H9 (cell line): ENCODE data around the gene SLC26A6. TPM values are rescaled to one million over a fixed set of nuclear protein-coding genes. Genes with fewer than 3 reads are reported as not detected.

Source experiments
- DNase-seq: peaks from one replicate; pipeline ENCODE4 v3.0.0-alpha.2; 2017
- H2AFZ ChIP-seq: one replicate; pipeline ENCODE4 v1.6.1; 2013; ENCODE audit warnings: mild to moderate bottlenecking, low read length, control low read depth, moderate library complexity
- H2AK5ac ChIP-seq: 2 replicates; pipeline ENCODE4 v1.6.1; 2013; ENCODE audit warnings: low read length, control low read depth, mixed read lengths; ENCODE audit not compliant: insufficient read length
- H2BK120ac ChIP-seq: one replicate; pipeline ENCODE4 v1.6.1; 2013; ENCODE audit warnings: low read depth, mild to moderate bottlenecking, low read length, control low read depth, inconsistent platforms; ENCODE audit not compliant: poor library complexity, severe bottlenecking
- H2BK12ac ChIP-seq: 2 replicates; pipeline ENCODE4 v1.6.1; 2013; ENCODE audit warnings: low read length, control low read depth, mixed read lengths, low read depth; ENCODE audit not compliant: insufficient read length
- H2BK15ac ChIP-seq: 2 replicates; pipeline ENCODE4 v1.6.1; 2013; ENCODE audit warnings: low read depth, low read length, control low read depth
- H2BK20ac ChIP-seq: one replicate; pipeline ENCODE4 v1.6.1; 2013; ENCODE audit warnings: low read depth, mild to moderate bottlenecking, low read length, control low read depth, inconsistent platforms; ENCODE audit not compliant: poor library complexity, severe bottlenecking
- H2BK5ac ChIP-seq: 2 replicates; pipeline ENCODE4 v1.6.1; 2013; ENCODE audit warnings: low read length, control low read depth, mixed read lengths; ENCODE audit not compliant: insufficient read length
- H3K14ac ChIP-seq: 2 replicates; pipeline ENCODE4 v1.6.1; 2013; ENCODE audit warnings: low read length, control low read depth; ENCODE audit not compliant: insufficient read depth
- H3K18ac ChIP-seq: 2 replicates; pipeline ENCODE4 v1.6.1; 2013; ENCODE audit warnings: low read depth, mild to moderate bottlenecking, mixed read lengths, low read length, control low read depth; ENCODE audit not compliant: insufficient read length
- H3K23ac ChIP-seq: 2 replicates; pipeline ENCODE4 v1.6.1; 2013; ENCODE audit warnings: low read length, control low read depth, mixed read lengths, low read depth; ENCODE audit not compliant: insufficient read length
- H3K23me2 ChIP-seq: 2 replicates; pipeline ENCODE4 v1.6.1; 2013; ENCODE audit warnings: low read depth, mild to moderate bottlenecking, mixed read lengths, low read length, control low read depth; ENCODE audit not compliant: insufficient read length, poor library complexity, severe bottlenecking
- H3K27ac ChIP-seq: 2 replicates; pipeline ENCODE4 v1.5.1; 2013; ENCODE audit warnings: low read length, control low read depth, mixed read lengths, low read depth; ENCODE audit not compliant: insufficient read length
- H3K27me3 ChIP-seq: 2 replicates; pipeline ENCODE4 v1.6.1; 2013; ENCODE audit warnings: low read length, control low read depth, inconsistent platforms; ENCODE audit not compliant: insufficient read depth
- H3K4ac ChIP-seq: 2 replicates; pipeline ENCODE4 v1.6.1; 2013; ENCODE audit warnings: low read depth, mild to moderate bottlenecking, control low read depth, inconsistent platforms, low read length, moderate library complexity
- H3K4me1 ChIP-seq: 2 replicates; pipeline ENCODE4 v1.6.1; 2013; ENCODE audit warnings: low read length, control low read depth, inconsistent platforms; ENCODE audit not compliant: insufficient read depth
- H3K4me2 ChIP-seq: 2 replicates; pipeline ENCODE4 v1.6.1; 2013; ENCODE audit warnings: low read length, control low read depth, mixed read lengths; ENCODE audit not compliant: insufficient read length, insufficient read depth
- H3K56ac ChIP-seq: 2 replicates; pipeline ENCODE4 v1.6.1; 2013; ENCODE audit warnings: low read depth, mild to moderate bottlenecking, mixed read lengths, low read length, control low read depth; ENCODE audit not compliant: insufficient read length
- H3K79me1 ChIP-seq: 2 replicates; pipeline ENCODE4 v1.6.1; 2013; ENCODE audit warnings: low read depth, mild to moderate bottlenecking, moderate library complexity, low read length, control low read depth, inconsistent platforms; ENCODE audit not compliant: insufficient read depth, poor library complexity, severe bottlenecking
- H3K79me2 ChIP-seq: 2 replicates; pipeline ENCODE4 v1.6.1; 2013; ENCODE audit warnings: low read length, control low read depth, inconsistent platforms; ENCODE audit not compliant: insufficient read depth
- H3K9ac ChIP-seq: 2 replicates; pipeline ENCODE4 v1.6.1; 2013; ENCODE audit warnings: low read length, control low read depth, mixed read lengths; ENCODE audit not compliant: insufficient read length; ENCODE audit errors: extremely low read depth
- H3K9me3 ChIP-seq: one replicate; pipeline ENCODE4 v1.6.1; 2013; ENCODE audit warnings: low read depth, low read length, inconsistent platforms; ENCODE audit not compliant: control insufficient read depth
- H3T11ph ChIP-seq: one replicate; pipeline ENCODE4 v1.6.1; 2013; ENCODE audit warnings: mild to moderate bottlenecking, low read length, control low read depth, inconsistent platforms
- H4K20me1 ChIP-seq: one replicate; pipeline ENCODE4 v1.6.1; 2013; ENCODE audit not compliant: control insufficient read depth, insufficient read length, insufficient read depth
- H4K5ac ChIP-seq: 2 replicates; pipeline ENCODE4 v1.6.1; 2013; ENCODE audit warnings: low read depth, mild to moderate bottlenecking, mixed read lengths, low read length, control low read depth; ENCODE audit not compliant: insufficient read length
- H4K8ac ChIP-seq: replicated peaks from 2 replicates; pipeline ENCODE4 v1.6.1; 2013; ENCODE audit warnings: low read length, control low read depth, mixed read lengths, low read depth; ENCODE audit not compliant: insufficient read length
- H4K91ac ChIP-seq: 2 replicates; pipeline ENCODE4 v1.6.1; 2013; ENCODE audit warnings: low read depth, mild to moderate bottlenecking, moderate library complexity, mixed read lengths, low read length, control low read depth; ENCODE audit not compliant: insufficient read length
- H3K27ac Mint-ChIP-seq, 3 experiments: 2 replicates in 2 of 3; 3 replicates in 1 of 3; pipeline ENCODE4 v1.8.0; 2020 to 2021; ENCODE audit warnings: mixed read lengths in 3 of 3, mild to moderate bottlenecking in 1 of 3, moderate library complexity in 1 of 3
- H3K27me3 Mint-ChIP-seq: 2 replicates; pipeline ENCODE4 v1.8.0; 2021; ENCODE audit warnings: low read depth, mild to moderate bottlenecking, moderate library complexity, mixed read lengths
- H3K36me3 Mint-ChIP-seq, 3 experiments: 2 replicates in 2 of 3; 3 replicates in 1 of 3; pipeline ENCODE4 v1.8.0; 2020 to 2021; ENCODE audit warnings: low read depth in 3 of 3, mixed read lengths in 3 of 3; ENCODE audit not compliant: insufficient read depth in 1 of 3
- H3K4me1 Mint-ChIP-seq, 2 experiments: 2 replicates each; pipeline ENCODE4 v1.8.0; 2020; ENCODE audit warnings: mixed read lengths in 2 of 2
- H3K4me3 Mint-ChIP-seq, 2 experiments: 2 replicates in 1 of 2; 3 replicates in 1 of 2; pipeline ENCODE4 v1.8.0; 2020 to 2021; ENCODE audit warnings: mild to moderate bottlenecking in 2 of 2, mixed read lengths in 2 of 2, moderate library complexity in 1 of 2
- H3K9me3 Mint-ChIP-seq, 2 experiments: 2 replicates in 1 of 2; 3 replicates in 1 of 2; pipeline ENCODE4 v1.8.0; 2020; ENCODE audit warnings: mild to moderate bottlenecking in 2 of 2, mixed read lengths in 2 of 2, moderate library complexity in 1 of 2
- WGBS: extraction: QIAGEN DNeasy Blood & Tissue Kit; methylation state at CpG from one replicate; pipeline ENCODE4 v1.1.7; 2013; ENCODE audit warnings: missing lambda C conversion rate, low lambda C conversion rate, mixed read lengths; ENCODE audit not compliant: insufficient read length; ENCODE audit errors: extremely low coverage; 5-methylcytosine and 5-hydroxymethylcytosine counted together
- total RNA-seq: library from RNA; stranded (reverse); gene quantifications from 2 replicates; pipeline ENCODE4 v1.2.1, GENCODE V29; 2021
- TF ChIP-seq, protein P1 (sequence below): fragments of 200-600 bp; sonication (generic); conservative IDR thresholded peaks from 3 replicates; pipeline ENCODE4 v1.8.0; 2021; ENCODE audit warnings: antibody characterized with exemption, mild to moderate bottlenecking

SLC26A6 gene
- total RNA-seq, 1 experiment from 2014 or later: 61.3 TPM

GRCh38 chr3:48656061-48656840 lies 21.0 kb upstream of the SLC26A6 start:
- no peak overlapping the region for H3K9ac ChIP-seq
- TF ChIP-seq, protein P1, sequence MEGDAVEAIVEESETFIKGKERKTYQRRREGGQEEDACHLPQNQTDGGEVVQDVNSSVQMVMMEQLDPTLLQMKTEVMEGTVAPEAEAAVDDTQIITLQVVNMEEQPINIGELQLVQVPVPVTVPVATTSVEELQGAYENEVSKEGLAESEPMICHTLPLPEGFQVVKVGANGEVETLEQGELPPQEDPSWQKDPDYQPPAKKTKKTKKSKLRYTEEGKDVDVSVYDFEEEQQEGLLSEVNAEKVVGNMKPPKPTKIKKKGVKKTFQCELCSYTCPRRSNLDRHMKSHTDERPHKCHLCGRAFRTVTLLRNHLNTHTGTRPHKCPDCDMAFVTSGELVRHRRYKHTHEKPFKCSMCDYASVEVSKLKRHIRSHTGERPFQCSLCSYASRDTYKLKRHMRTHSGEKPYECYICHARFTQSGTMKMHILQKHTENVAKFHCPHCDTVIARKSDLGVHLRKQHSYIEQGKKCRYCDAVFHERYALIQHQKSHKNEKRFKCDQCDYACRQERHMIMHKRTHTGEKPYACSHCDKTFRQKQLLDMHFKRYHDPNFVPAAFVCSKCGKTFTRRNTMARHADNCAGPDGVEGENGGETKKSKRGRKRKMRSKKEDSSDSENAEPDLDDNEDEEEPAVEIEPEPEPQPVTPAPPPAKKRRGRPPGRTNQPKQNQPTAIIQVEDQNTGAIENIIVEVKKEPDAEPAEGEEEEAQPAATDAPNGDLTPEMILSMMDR: peak; percentile 86
- H2AFZ ChIP-seq: no peak overlapping the region
- Mint-ChIP-seq H3K4me3 (peak overlapping the region; percentile 67 to 78), H3K4me1 (peaks cover 4 to 13% of the 10 kb centered on the region in 2 experiments), H3K9me3 (peaks cover 0 to 3% of the 10 kb centered on the region in 2 experiments; a peak in 1 of 5 replicates), H3K36me3 (peaks cover 39 to 62% (median 59%) of the 10 kb centered on the region in 3 experiments), H3K27ac (peak overlapping the region; percentile 35 to 73 (median 66); a peak in 3 of 7 replicates), H3K27me3 (peaks cover 6% of the 10 kb centered on the region; the same call in 1 of the 2 replicates)
- H3K27me3 ChIP-seq: no peaks in the 10 kb centered on the region
- H2BK5ac ChIP-seq: no peak overlapping the region
- H2AK5ac ChIP-seq: no peak overlapping the region
- H2BK120ac ChIP-seq: no peak overlapping the region
- peak; percentile 94 for DNase-seq
- no peaks in the 10 kb centered on the region for H3K79me2 ChIP-seq
- H3K27ac ChIP-seq: no peak overlapping the region
- no peak overlapping the region for H2BK12ac ChIP-seq
- no peak overlapping the region for H3K4ac ChIP-seq
- peak overlapping the region; percentile 50 for H3K4me2 ChIP-seq
- H3K56ac ChIP-seq: no peak overlapping the region
- H3K9me3 ChIP-seq: no peaks in the 10 kb centered on the region
- no peak overlapping the region for H2BK20ac ChIP-seq
- H3K23ac ChIP-seq: no peak overlapping the region
- no peak overlapping the region for H4K5ac ChIP-seq
- H3K4me1 ChIP-seq: no peaks in the 10 kb centered on the region; the same call in 1 of the 2 replicates
- WGBS: no CpG with 5 or more reads among the region's 94 CpGs
- H4K8ac ChIP-seq: no peak overlapping the region
- H3K79me1 ChIP-seq: no peaks in the 10 kb centered on the region
- no peak overlapping the region for H3T11ph ChIP-seq
- H3K18ac ChIP-seq: peak overlapping the region; percentile 6
- no peak overlapping the region for H4K91ac ChIP-seq
- peaks cover 2% of the 10 kb centered on the region for H4K20me1 ChIP-seq
- H3K14ac ChIP-seq: no peak overlapping the region
- H3K23me2 ChIP-seq: peaks cover 5% of the 10 kb centered on the region
- H2BK15ac ChIP-seq: no peak overlapping the region
